Neural progenitor cell (in vitro differentiated cells): ENCODE results near the gene FAAH2. TPM values are rescaled to one million over a fixed set of nuclear protein-coding genes. Genes with fewer than 3 reads are reported as not detected.

Experiments
- DNase-seq: peaks from one replicate; pipeline ENCODE4 v3.0.0-alpha.2; 2016; ENCODE audit warnings: low spot score
- H2AFZ ChIP-seq: fragments of 200-600 bp; sonication (generic); replicated peaks from 2 replicates; pipeline ENCODE4 v1.6.1; 2016; ENCODE audit warnings: antibody characterized with exemption
- H3F3A ChIP-seq: fragments of 200-600 bp; sonication (generic); 2 replicates; pipeline ENCODE4 v1.6.1; 2016; ENCODE audit warnings: antibody characterized with exemption, low read depth
- H3K27ac ChIP-seq: fragments of 200-600 bp; sonication (generic); 2 replicates; pipeline ENCODE4 v1.5.1; 2016; ENCODE audit warnings: mild to moderate bottlenecking
- H3K27me3 ChIP-seq: fragments of 200-600 bp; sonication (generic); 2 replicates; pipeline ENCODE4 v1.6.1; 2016; ENCODE audit warnings: mild to moderate bottlenecking, moderate library complexity
- H3K36me3 ChIP-seq: fragments of 200-600 bp; sonication (generic); 2 replicates; pipeline ENCODE4 v1.5.1; 2016
- H3K4me1 ChIP-seq: fragments of 200-600 bp; sonication (generic); 2 replicates; pipeline ENCODE4 v1.6.1; 2016; ENCODE audit warnings: mixed run types
- H3K4me2 ChIP-seq: fragments of 200-600 bp; sonication (generic); 2 replicates; pipeline ENCODE4 v1.6.1; 2016
- H3K4me3 ChIP-seq: fragments of 200-600 bp; sonication (generic); 2 replicates; pipeline ENCODE4 v1.5.1; 2016
- H3K79me2 ChIP-seq: fragments of 200-600 bp; sonication (generic); 2 replicates; pipeline ENCODE4 v1.6.1; 2016; ENCODE audit warnings: low read depth
- H3K9ac ChIP-seq: fragments of 200-600 bp; sonication (generic); 2 replicates; pipeline ENCODE4 v1.6.1; 2016
- H3K9me3 ChIP-seq: fragments of 200-600 bp; sonication (generic); 2 replicates; pipeline ENCODE4 v1.5.1; 2016; ENCODE audit warnings: low read depth
- H4K20me1 ChIP-seq: fragments of 200-600 bp; sonication (generic); 2 replicates; pipeline ENCODE4 v1.6.1; 2016; ENCODE audit warnings: low read depth
- H3K27ac Mint-ChIP-seq: 3 replicates; pipeline ENCODE4 v1.8.0; 2021; ENCODE audit warnings: mixed read lengths
- H3K27me3 Mint-ChIP-seq: 2 replicates; pipeline ENCODE4 v1.8.0; 2022; ENCODE audit warnings: low read depth, mild to moderate bottlenecking, inconsistent platforms, moderate library complexity, mixed read lengths; ENCODE audit not compliant: insufficient read depth
- H3K36me3 Mint-ChIP-seq: 3 replicates; pipeline ENCODE4 v1.8.0; 2021; ENCODE audit warnings: mixed read lengths
- H3K4me1 Mint-ChIP-seq: 3 replicates; pipeline ENCODE4 v1.8.0; 2021; ENCODE audit warnings: mixed read lengths
- H3K4me3 Mint-ChIP-seq: 3 replicates; pipeline ENCODE4 v1.8.0; 2021; ENCODE audit warnings: mild to moderate bottlenecking, moderate library complexity, mixed read lengths
- H3K9me3 Mint-ChIP-seq: 3 replicates; pipeline ENCODE4 v1.8.0; 2020; ENCODE audit warnings: mixed read lengths
- CTCF ChIP-seq: fragments of 200-600 bp; sonication (generic); IDR thresholded peaks from 2 replicates; pipeline ENCODE4 v1.5.1; 2017; ENCODE audit warnings: antibody characterized with exemption, mild to moderate bottlenecking
- EZH2 ChIP-seq: fragments of 200-600 bp; sonication (generic); IDR thresholded peaks from 2 replicates; pipeline ENCODE4 v1.6.1; 2017; ENCODE audit warnings: antibody characterized with exemption, mild to moderate bottlenecking, moderate library complexity
- EZH2phosphoT487 ChIP-seq: fragments of 200-600 bp; sonication (generic); IDR thresholded peaks from 2 replicates; pipeline ENCODE4 v1.6.1; 2017; ENCODE audit warnings: antibody characterized with exemption
- total RNA-seq: library from RNA; depleted of rRNA; stranded (reverse); fragments of >200 nt; gene quantifications from 2 replicates; pipeline ENCODE4 v1.2.3, GENCODE V29; 2015; ENCODE audit warnings: low replicate concordance

Gene FAAH2
- total RNA-seq, 1 donor from 2014 or later = 24.6 TPM

DNA sequence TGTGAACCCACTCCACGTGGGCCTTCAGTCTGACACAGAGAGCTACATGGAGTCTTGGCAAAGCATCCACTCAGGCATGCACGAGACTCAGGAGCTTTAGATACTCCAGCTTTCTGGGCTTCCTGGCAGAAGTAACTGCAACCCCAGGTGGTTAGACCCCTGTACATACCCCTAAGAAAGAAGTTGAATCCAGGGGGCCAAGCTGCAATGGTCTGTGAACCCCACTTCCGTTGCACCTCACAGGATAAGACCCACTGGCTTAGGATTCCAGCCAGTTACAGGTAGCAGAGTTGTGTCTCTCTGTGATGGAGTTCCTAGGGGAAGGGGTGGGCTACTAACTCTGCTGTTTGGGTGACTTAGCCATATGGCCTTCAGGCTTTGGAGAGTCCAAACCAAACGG, 21.4 kb upstream of the FAAH2 start:
- Histone ChIP-seq H3K36me3 (peaks cover 4% of the 10 kb centered on the region), H3F3A (no peaks in the 10 kb centered on the region), H2AFZ (no peak overlapping the region), H4K20me1 (no peaks in the 10 kb centered on the region), H3K9ac (no peak overlapping the region), H3K79me2 (no peaks in the 10 kb centered on the region), H3K4me2 (no peak overlapping the region), H3K9me3 (no peaks in the 10 kb centered on the region), H3K27ac (no peak overlapping the region), H3K27me3 (no peaks in the 10 kb centered on the region), H3K4me1 (no peaks in the 10 kb centered on the region), H3K4me3 (no peak overlapping the region)
- Mint-ChIP-seq H3K4me1 (no peaks in the 10 kb centered on the region), H3K9me3 (peaks cover 12% of the 10 kb centered on the region), H3K4me3 (no peak overlapping the region), H3K36me3 (no peaks in the 10 kb centered on the region), H3K27ac (no peak overlapping the region), H3K27me3 (no peaks in the 10 kb centered on the region)
- DNase-seq = no peak
- no peak for TF ChIP-seq CTCF
- TF ChIP-seq EZH2phosphoT487 = no peak
- no peak for TF ChIP-seq EZH2

- H3K79me2 ChIP-seq = no peaks in the 10 kb centered on the region
- H3K9me3 Mint-ChIP-seq = peaks cover 12% of the 10 kb centered on the region
- H3F3A ChIP-seq = no peaks in the 10 kb centered on the region
- no peak overlapping the region for H3K9ac ChIP-seq
- H3K4me3 ChIP-seq = no peak overlapping the region
- H3K4me1 Mint-ChIP-seq = no peaks in the 10 kb centered on the region
- no peak overlapping the region for H3K4me3 Mint-ChIP-seq
- H4K20me1 ChIP-seq = no peaks in the 10 kb centered on the region
- peaks cover 4% of the 10 kb centered on the region for H3K36me3 ChIP-seq
- DNase-seq = no peak
- no peaks in the 10 kb centered on the region for H3K27me3 Mint-ChIP-seq
- H3K36me3 Mint-ChIP-seq = no peaks in the 10 kb centered on the region
- no peak overlapping the region for H3K27ac Mint-ChIP-seq
- H3K4me2 ChIP-seq = no peak overlapping the region
- no peak overlapping the region for H2AFZ ChIP-seq
- no peaks in the 10 kb centered on the region for H3K9me3 ChIP-seq
- no peaks in the 10 kb centered on the region for H3K4me1 ChIP-seq
- no peak overlapping the region for H3K27ac ChIP-seq
- H3K27me3 ChIP-seq = no peaks in the 10 kb centered on the region
- TF ChIP-seq EZH2phosphoT487 (no peak), EZH2 (no peak), CTCF (no peak)
Measured at GRCh38 chrX:57266275-57266674, 20.2 kb upstream of the FAAH2 start.

DNA sequence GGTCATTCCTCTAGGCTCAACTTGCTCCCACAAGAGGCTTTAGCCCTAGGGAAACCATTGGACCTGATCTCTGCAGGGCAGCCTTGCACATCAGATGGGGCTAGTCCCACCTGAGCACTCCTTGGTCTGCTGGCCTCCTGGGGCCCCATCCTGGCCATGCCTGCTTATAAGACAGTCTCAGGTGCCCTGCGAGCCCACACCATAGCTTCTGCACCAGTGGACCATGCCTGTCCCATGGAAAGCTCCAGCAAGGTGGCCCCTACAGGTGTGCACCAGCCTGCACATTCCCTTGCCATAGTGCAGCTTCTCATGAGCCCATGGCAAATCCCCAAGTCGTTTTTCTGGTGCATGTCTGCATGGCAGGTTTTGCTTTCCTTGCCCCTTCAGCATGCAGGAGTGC, 19.6 kb upstream of the FAAH2 start:
- H3K4me2 ChIP-seq = no peak overlapping the region
- H3K9ac ChIP-seq = no peak overlapping the region
- H2AFZ ChIP-seq = no peak overlapping the region
- H3K9me3 ChIP-seq = no peaks in the 10 kb centered on the region
- Mint-ChIP-seq H3K4me3 (no peak overlapping the region), H3K27ac (no peak overlapping the region), H3K9me3 (peaks cover 12% of the 10 kb centered on the region), H3K27me3 (no peaks in the 10 kb centered on the region), H3K36me3 (no peaks in the 10 kb centered on the region), H3K4me1 (no peaks in the 10 kb centered on the region)
- H4K20me1 ChIP-seq = no peaks in the 10 kb centered on the region
- H3K79me2 ChIP-seq = no peaks in the 10 kb centered on the region
- TF ChIP-seq CTCF = no peak
- TF ChIP-seq EZH2phosphoT487 = no peak
- TF ChIP-seq EZH2 = no peak
- no peak overlapping the region for H3K27ac ChIP-seq
- H3K4me3 ChIP-seq = no peak overlapping the region
- no peaks in the 10 kb centered on the region for H3F3A ChIP-seq
- H3K4me1 ChIP-seq = no peaks in the 10 kb centered on the region
- no peaks in the 10 kb centered on the region for H3K27me3 ChIP-seq
- no peak for DNase-seq
- H3K36me3 ChIP-seq = peaks cover 4% of the 10 kb centered on the region

GRCh38 chrX:57267308-57267707, 19.2 kb upstream of the FAAH2 start:
- no peak overlapping the region for H3K4me3 ChIP-seq
- no peaks in the 10 kb centered on the region for H3F3A ChIP-seq
- H3K4me1 ChIP-seq = no peaks in the 10 kb centered on the region
- Mint-ChIP-seq H3K4me3 (no peak overlapping the region), H3K4me1 (no peaks in the 10 kb centered on the region), H3K36me3 (no peaks in the 10 kb centered on the region), H3K27me3 (no peaks in the 10 kb centered on the region), H3K9me3 (peaks cover 12% of the 10 kb centered on the region), H3K27ac (no peak overlapping the region)
- no peaks in the 10 kb centered on the region for H3K79me2 ChIP-seq
- no peaks in the 10 kb centered on the region for H4K20me1 ChIP-seq
- no peak overlapping the region for H3K27ac ChIP-seq
- no peaks in the 10 kb centered on the region for H3K9me3 ChIP-seq
- no peak for DNase-seq
- no peak for TF ChIP-seq EZH2
- no peak for TF ChIP-seq CTCF
- no peak for TF ChIP-seq EZH2phosphoT487
- no peaks in the 10 kb centered on the region for H3K27me3 ChIP-seq
- peaks cover 4% of the 10 kb centered on the region for H3K36me3 ChIP-seq
- H3K9ac ChIP-seq = no peak overlapping the region
- no peak overlapping the region for H3K4me2 ChIP-seq
- no peak overlapping the region for H2AFZ ChIP-seq
